Measurements from ENCODE around the gene LIF.

- TF ChIP-seq CTCF (IDR thresholded peaks at IDR 0.05) (no peak), EP300 (IDR thresholded peaks at IDR 0.05) (no peak), POLR2AphosphoS5 (IDR thresholded peaks at IDR 0.05) (no peak)
Observed at GRCh38 chr22:30240541-30241417, 5.8 kb downstream of the LIF start.

Measured in esophagus muscularis mucosa (tissue), 4 donors.